Measurements from ENCODE around the gene LYSMD1. TPM values are rescaled to one million over a fixed set of nuclear protein-coding genes. Genes with fewer than 3 reads are reported as not detected.

LYSMD1 gene
- polyA plus RNA-seq, 1 of the 3 experiments (the other 2 are of a cell fraction), result 4.5 TPM

- Histone ChIP-seq H3K4me3 (ENCODE audit: low read depth in 2 of 2, low read length in 1 of 2) (no peak overlapping the region), H3K27ac (ENCODE audit: low read depth in 2 of 2, low read length in 1 of 2) (no peak overlapping the region), H3K79me2 (ENCODE audit: insufficient read depth) (no peaks in the 10 kb centered on the region), H3K9me3 (no peaks in the 10 kb centered on the region), H3K27me3 (ENCODE audit: insufficient read depth) (no peaks in the 10 kb centered on the region), H3K9ac (no peak overlapping the region), H3K36me3 (replicated peaks in 1 of 2; ENCODE audit: control insufficient read depth in 1 of 2, insufficient read depth in 2 of 2, low read length in 1 of 2) (no peaks in the 10 kb centered on the region), H4K20me1 (ENCODE audit: insufficient read depth) (no peaks in the 10 kb centered on the region), H2AFZ (ENCODE audit: low read depth) (no peak overlapping the region), H3K4me1 (ENCODE audit: control insufficient read depth in 1 of 2, insufficient read depth in 2 of 2, low read depth in 1 of 2, low read length in 1 of 2) (no peaks in the 10 kb centered on the region), H3K9me2 (no peaks in the 10 kb centered on the region), H3F3A (replicated peaks; ENCODE audit: insufficient read depth) (peaks cover 5% of the 10 kb centered on the region), H3K4me2 (no peak overlapping the region)
- no peak for DNase-seq
- ChIA-PET POLR2A (no interaction called here), CTCF (interaction anchor here (1.3 kb wide), 1 partner anchor 26 kb away, joined by 3 read pairs; no protein-coding TSS in a partner anchor)
- TF ChIP-seq RAD21 (IDR thresholded peaks at IDR 0.05; ENCODE audit: low read length), result no peak
- no peak for TF ChIP-seq NFIC (IDR thresholded peaks at IDR 0.05; ENCODE audit: borderline replicate concordance)
- TF ChIP-seq, protein P1, sequence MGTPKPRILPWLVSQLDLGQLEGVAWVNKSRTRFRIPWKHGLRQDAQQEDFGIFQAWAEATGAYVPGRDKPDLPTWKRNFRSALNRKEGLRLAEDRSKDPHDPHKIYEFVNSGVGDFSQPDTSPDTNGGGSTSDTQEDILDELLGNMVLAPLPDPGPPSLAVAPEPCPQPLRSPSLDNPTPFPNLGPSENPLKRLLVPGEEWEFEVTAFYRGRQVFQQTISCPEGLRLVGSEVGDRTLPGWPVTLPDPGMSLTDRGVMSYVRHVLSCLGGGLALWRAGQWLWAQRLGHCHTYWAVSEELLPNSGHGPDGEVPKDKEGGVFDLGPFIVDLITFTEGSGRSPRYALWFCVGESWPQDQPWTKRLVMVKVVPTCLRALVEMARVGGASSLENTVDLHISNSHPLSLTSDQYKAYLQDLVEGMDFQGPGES (IDR thresholded peaks at IDR 0.05; ENCODE audit: low read depth, low read length), result no peak
- TF ChIP-seq, protein P2, sequence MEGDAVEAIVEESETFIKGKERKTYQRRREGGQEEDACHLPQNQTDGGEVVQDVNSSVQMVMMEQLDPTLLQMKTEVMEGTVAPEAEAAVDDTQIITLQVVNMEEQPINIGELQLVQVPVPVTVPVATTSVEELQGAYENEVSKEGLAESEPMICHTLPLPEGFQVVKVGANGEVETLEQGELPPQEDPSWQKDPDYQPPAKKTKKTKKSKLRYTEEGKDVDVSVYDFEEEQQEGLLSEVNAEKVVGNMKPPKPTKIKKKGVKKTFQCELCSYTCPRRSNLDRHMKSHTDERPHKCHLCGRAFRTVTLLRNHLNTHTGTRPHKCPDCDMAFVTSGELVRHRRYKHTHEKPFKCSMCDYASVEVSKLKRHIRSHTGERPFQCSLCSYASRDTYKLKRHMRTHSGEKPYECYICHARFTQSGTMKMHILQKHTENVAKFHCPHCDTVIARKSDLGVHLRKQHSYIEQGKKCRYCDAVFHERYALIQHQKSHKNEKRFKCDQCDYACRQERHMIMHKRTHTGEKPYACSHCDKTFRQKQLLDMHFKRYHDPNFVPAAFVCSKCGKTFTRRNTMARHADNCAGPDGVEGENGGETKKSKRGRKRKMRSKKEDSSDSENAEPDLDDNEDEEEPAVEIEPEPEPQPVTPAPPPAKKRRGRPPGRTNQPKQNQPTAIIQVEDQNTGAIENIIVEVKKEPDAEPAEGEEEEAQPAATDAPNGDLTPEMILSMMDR (IDR thresholded peaks at IDR 0.05), result no peak
- TF ChIP-seq TAF1 (IDR thresholded peaks at IDR 0.05; ENCODE audit: borderline replicate concordance, low read depth, low read length), result no peak
- TF ChIP-seq YY1 (IDR thresholded peaks at IDR 0.05; ENCODE audit: low read depth), result no peak
- TF ChIP-seq FOXM1 (IDR thresholded peaks at IDR 0.05; ENCODE audit: low read depth), result no peak
- TF ChIP-seq TEAD4 (IDR thresholded peaks at IDR 0.05; ENCODE audit: borderline replicate concordance, insufficient read depth), result no peak
- TF ChIP-seq RXRA (IDR thresholded peaks at IDR 0.05; ENCODE audit: borderline replicate concordance, low read depth), result no peak
- TF ChIP-seq MXI1 (IDR thresholded peaks at IDR 0.05; ENCODE audit: low read depth, low read length), result no peak
- no peak for TF ChIP-seq POLR2AphosphoS5 (IDR thresholded peaks at IDR 0.05; ENCODE audit: low read depth, low read length)
- TF ChIP-seq SIN3A (IDR thresholded peaks at IDR 0.05; ENCODE audit: borderline replicate concordance, low read depth, low read length), result no peak
- TF ChIP-seq ELF1 (IDR thresholded peaks at IDR 0.05), result no peak
- no peak for TF ChIP-seq JUND (IDR thresholded peaks at IDR 0.05)
- TF ChIP-seq, protein P3, sequence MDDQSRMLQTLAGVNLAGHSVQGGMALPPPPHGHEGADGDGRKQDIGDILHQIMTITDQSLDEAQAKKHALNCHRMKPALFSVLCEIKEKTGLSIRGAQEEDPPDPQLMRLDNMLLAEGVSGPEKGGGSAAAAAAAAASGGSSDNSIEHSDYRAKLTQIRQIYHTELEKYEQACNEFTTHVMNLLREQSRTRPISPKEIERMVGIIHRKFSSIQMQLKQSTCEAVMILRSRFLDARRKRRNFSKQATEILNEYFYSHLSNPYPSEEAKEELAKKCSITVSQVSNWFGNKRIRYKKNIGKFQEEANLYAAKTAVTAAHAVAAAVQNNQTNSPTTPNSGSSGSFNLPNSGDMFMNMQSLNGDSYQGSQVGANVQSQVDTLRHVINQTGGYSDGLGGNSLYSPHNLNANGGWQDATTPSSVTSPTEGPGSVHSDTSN (IDR thresholded peaks at IDR 0.05), result no peak
- WGBS (ENCODE audit: low lambda C conversion rate), result 72% methylated on average over 5 of the region's 5 CpGs
Observed at GRCh38 chr1:151124763-151125403, 40.8 kb downstream of the LYSMD1 start.
